LNCaP clone FGC (cell line): ENCODE data around the gene VPREB3.
A peak's percentile ranks its signal among the peaks of the same experiment; 100 is the strongest.

Experiments
- DNase-seq: peaks from one replicate; pipeline ENCODE4 v3.0.0-alpha.2; 2011; ENCODE audit warnings: low read depth
- H3K4me3 ChIP-seq: 2 replicates; pipeline ENCODE4 v1.5.1; 2011; ENCODE audit warnings: mild to moderate bottlenecking, low read depth, low read length, control low read depth
- TF ChIP-seq, protein P1 (sequence below): IDR thresholded peaks from 2 replicates; pipeline ENCODE4 v1.5.1; 2012; ENCODE audit warnings: mild to moderate bottlenecking; ENCODE audit not compliant: control insufficient read depth, insufficient read depth; ENCODE audit errors: extremely low read depth

Gene VPREB3

DNA sequence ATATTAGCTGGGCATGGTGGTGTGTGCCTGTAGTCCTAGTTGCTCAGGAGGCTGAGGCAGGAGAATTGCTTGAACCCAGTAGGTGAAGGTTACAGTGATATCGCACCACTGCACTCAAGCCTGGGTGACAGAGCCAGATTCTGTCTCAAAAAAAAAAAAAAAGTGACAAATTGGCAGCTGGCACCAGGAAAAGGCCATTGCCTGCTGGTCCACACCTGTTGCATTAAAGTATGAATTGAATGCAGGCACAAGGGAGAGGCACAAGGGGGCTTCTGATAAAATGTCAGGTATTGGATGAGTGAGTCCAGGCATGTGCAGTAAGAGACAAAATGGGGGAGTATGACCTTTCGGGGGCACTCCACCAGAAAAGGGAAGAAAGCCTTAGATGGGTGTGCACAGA, 31.5 kb downstream of the VPREB3 start:
- TF ChIP-seq, protein P1, sequence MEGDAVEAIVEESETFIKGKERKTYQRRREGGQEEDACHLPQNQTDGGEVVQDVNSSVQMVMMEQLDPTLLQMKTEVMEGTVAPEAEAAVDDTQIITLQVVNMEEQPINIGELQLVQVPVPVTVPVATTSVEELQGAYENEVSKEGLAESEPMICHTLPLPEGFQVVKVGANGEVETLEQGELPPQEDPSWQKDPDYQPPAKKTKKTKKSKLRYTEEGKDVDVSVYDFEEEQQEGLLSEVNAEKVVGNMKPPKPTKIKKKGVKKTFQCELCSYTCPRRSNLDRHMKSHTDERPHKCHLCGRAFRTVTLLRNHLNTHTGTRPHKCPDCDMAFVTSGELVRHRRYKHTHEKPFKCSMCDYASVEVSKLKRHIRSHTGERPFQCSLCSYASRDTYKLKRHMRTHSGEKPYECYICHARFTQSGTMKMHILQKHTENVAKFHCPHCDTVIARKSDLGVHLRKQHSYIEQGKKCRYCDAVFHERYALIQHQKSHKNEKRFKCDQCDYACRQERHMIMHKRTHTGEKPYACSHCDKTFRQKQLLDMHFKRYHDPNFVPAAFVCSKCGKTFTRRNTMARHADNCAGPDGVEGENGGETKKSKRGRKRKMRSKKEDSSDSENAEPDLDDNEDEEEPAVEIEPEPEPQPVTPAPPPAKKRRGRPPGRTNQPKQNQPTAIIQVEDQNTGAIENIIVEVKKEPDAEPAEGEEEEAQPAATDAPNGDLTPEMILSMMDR = no peak
- DNase-seq = no peak
- H3K4me3 ChIP-seq = no peak overlapping the region

DNA sequence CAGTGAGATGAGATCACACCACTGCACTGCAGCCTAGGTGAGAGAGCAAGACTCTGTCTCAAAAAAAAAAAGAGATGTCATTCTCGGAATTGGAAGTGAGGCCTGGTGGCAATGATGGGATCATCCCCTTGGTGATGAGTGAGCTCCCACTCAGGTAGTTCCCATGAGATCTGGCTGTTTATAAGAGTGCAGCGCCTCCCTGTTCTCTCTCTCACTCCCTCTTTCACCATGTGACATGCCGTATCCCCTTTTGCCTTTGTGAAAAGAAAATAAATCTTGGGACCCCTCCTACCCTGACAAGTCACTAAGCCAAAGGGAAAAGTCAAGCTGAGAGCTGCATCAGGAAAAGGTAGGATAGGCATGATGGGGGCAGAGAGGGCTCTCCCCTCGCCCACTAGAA, 32.1 kb downstream of the VPREB3 start:
- no peak overlapping the region for H3K4me3 ChIP-seq
- TF ChIP-seq, protein P1 = no peak
- DNase-seq = no peak

DNA sequence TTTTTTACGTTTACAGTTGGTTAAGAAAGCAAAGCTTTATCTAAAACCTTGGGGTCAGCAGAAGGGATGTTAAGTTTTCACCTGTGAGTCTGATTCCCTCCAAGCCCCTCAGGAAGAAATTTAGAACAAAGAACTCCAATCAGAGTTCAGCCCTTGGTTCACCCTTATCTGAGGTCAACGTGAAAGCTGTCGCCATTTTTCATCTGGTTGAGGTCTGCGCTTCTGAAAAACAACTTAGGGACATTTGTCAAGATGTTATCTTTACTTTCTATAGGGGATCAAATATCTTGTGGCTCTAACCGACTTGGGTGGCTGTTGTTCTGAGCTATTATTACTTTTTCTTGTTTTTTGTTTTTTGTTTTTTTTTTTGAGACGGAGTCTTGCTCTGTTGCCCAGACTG, 33.4 kb downstream of the VPREB3 start:
- no peak overlapping the region for H3K4me3 ChIP-seq
- TF ChIP-seq, protein P1 = no peak
- no peak for DNase-seq

DNA sequence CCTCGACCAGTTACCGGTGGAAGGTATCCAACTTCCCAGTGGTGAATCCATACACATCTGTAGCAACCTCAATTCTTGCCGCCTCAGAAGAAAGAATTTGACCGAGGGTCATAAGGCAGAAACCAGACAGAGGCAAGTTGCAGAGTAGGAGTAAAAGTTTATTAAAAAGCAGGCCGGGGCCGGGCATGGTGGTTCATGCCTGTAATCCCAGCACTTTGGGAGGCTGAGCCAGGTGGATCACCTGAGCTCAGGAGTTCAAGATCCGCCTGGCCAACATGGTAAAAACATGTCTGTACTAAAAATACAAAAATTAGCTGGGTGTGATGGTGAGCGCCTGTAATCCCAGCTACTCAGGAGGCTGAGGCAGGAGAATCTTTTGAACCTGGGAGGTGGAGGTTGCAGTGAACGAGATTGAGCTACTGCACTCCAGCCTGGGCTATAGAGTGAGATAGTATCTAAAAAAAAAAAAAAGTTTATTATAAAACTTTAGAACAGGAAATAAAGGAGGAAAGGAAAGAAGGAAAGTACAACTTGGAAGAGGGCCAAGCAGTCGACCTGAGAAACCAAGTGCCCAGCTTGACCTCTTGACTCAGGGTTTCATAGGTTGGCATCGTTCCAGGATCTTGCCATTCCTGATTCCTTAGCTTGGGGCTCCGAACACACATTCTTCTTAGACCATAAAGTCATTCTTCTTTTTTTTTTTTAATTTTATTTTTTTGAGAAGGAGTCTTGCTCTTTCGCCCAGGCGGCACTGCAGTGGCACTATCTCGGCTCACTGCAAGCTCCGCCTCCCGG, 35.7 kb downstream of the VPREB3 start:
- TF ChIP-seq, protein P1 = no peak
- peak; percentile 4 for DNase-seq
- H3K4me3 ChIP-seq = no peak overlapping the region

DNA sequence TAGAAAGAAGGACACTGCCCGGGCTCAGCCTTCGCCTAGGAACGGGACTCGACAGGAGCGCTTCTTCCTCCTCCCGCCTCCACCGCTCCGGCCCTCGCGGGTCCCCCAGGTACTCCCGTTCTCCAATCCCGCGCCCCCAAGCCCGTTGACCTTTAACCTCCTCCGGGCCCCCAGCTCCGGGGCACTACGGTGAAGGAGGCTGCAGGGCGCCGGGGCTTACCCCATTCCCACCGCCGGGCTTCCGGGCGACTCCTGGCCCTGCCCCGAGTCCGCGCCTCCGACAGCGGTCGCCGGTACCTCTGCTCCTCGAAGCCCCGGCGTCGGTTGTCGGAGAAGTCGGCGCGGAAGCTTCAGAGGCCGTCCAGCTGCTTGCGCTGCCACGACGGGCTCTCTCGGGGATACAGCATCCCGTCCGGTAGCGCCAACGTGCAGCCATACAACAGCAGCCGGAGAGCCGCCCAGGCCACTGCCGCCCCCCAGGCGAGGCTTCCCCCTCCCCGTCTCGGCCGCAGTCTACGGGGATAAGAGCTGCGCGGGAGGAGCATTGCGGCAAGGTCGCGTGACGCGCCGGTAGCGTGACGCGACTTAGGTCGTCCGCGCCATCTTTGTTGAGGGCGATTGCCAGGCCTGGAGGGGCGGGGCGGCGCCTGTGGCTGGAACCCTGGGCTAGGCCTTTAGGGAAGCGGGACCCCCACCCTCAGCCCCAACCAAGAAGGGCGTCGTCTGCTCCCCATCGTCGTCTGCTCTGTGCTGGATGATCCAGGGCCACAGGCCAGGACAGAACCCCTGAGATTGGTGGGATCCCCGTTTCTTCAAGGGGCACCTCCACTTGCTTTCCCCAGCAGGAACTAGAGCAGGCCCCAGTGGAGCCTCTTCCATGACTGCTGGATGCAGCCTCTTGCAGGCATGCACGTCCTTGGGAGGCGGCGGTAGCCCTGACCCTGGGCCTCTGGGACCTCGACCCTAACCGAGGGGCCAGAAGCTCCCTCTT, 37.1 kb downstream of the VPREB3 start:
- TF ChIP-seq, protein P1 = no peak
- peak overlapping the region; percentile 77 for H3K4me3 ChIP-seq
- DNase-seq = peak; percentile 42

DNA sequence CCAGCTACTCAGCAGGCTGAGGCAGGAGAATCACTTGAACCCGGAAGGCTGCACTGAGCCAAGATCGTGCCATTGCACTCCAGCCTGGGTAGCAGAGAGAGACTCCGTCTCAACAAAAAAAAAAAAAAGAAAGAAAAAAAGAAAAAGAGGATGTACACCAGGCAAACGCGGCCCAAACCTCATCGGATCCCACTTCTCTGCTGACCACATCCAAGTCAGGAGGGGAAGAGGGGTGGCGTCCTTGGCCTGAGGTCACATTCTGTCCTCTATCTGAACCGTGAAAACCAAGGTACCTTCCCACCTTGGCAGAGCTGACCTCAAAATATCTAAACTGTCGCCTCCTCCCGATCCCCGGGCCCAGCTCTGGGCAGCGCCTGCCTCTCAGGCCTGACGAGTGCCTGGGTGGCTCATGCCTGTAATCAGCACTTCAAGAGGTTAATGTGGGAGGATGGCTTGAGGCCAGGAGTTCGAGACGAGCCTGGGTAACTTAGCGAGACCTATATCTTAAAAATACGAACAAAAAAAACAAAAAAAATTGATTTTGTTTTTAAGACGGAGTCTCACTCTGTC, 38.3 kb downstream of the VPREB3 start:
- DNase-seq = no peak
- peak overlapping the region; percentile 77 for H3K4me3 ChIP-seq
- TF ChIP-seq, protein P1 = no peak
